GM13976 (cell line): ENCODE measurements around the gene BCL2L14.
"Not testable (repeated sequence)": the region's sequence is repeated elsewhere in the genome, so short reads cannot be mapped to it uniquely, and the experiment has no call there.

Experiments
- DNase-seq: peaks from one replicate; pipeline ENCODE4 v3.0.0; 2012; ENCODE audit warnings: low spot score
- in situ Hi-C: fragments of 300-500 bp; cut with MboI; formaldehyde crosslinking; loops from one replicate; pipeline ENCODE4 v1.12.0; 2022; ENCODE audit warnings: low sequenced_read_pairs, mixed read lengths, inconsistent platforms; ENCODE audit not compliant: unreplicated experiment
- TF ChIP-seq, protein P1 (sequence below): IDR thresholded peaks from 2 replicates; pipeline ENCODE4 v1.5.1; 2012; ENCODE audit warnings: borderline replicate concordance, mild to moderate bottlenecking; ENCODE audit not compliant: insufficient read depth; ENCODE audit errors: extremely low read depth, missing control alignments, control extremely low read depth

The BCL2L14 gene

DNA sequence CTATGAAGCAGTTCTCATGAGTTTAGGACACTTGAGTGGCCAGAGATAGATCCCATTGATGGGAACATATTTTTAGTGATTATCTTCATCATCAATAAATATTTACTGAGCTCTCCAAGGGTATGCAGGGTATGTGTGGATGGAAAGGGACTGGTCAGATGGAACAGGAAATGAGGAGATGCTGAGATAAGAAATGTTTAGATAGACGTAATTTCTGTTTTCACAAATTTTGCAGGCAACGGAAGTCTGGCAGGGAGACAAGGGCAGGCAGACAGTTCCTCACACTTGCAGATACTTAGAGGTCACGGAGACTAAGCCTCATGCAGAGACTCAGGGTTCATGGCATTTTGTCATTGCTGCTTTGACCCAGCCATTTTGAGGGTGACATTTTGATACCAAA, 24.3 kb downstream of the BCL2L14 start:
- TF ChIP-seq, protein P1, sequence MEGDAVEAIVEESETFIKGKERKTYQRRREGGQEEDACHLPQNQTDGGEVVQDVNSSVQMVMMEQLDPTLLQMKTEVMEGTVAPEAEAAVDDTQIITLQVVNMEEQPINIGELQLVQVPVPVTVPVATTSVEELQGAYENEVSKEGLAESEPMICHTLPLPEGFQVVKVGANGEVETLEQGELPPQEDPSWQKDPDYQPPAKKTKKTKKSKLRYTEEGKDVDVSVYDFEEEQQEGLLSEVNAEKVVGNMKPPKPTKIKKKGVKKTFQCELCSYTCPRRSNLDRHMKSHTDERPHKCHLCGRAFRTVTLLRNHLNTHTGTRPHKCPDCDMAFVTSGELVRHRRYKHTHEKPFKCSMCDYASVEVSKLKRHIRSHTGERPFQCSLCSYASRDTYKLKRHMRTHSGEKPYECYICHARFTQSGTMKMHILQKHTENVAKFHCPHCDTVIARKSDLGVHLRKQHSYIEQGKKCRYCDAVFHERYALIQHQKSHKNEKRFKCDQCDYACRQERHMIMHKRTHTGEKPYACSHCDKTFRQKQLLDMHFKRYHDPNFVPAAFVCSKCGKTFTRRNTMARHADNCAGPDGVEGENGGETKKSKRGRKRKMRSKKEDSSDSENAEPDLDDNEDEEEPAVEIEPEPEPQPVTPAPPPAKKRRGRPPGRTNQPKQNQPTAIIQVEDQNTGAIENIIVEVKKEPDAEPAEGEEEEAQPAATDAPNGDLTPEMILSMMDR: no peak
- no peak for DNase-seq
- in situ Hi-C loops: no loop called here

- in situ Hi-C loops: no loop called here
- DNase-seq: no peak
- TF ChIP-seq, protein P1: no peak
Measured at GRCh38 chr12:12097891-12098690, 27.4 kb downstream of the BCL2L14 start.

DNA sequence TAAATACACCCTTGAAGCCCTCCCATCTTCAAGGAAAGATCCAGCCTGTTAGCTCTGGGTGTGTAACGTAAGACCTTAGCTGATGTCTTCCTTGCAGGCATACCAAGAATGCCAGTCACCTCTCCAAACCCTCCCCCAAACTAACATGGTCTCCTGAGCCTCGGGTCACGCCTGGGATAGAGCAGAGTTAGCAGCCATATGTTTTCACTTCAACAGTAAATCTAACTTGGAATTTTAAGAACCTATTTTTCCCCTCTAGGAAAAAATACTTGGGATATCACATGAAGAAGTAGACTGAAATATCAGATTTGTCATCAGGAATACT, 27.9 kb downstream of the BCL2L14 start:
- in situ Hi-C loops: no loop called here
- no peak for DNase-seq
- TF ChIP-seq, protein P1: no peak

DNA sequence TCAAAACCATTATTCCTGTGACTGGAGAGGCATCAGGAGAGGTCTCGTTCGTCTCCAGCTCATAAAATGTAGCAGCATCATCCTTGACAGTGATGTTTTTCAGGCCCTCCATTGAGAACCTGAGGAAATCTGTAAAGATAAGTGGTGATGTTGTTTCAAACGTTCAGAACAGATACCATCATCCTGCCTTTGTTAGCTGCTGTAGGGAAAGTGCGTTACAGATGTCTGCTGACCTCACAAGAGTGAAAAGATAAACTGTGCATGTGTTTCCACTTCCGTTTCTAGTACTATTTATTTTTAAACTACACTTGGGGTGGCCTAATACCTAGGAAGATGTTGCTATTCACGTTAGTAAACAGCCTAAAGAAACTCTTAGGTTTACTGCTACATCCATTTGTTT, 28.4 kb downstream of the BCL2L14 start:
- TF ChIP-seq, protein P1: no peak
- in situ Hi-C loops: no loop called here
- no peak for DNase-seq

DNA sequence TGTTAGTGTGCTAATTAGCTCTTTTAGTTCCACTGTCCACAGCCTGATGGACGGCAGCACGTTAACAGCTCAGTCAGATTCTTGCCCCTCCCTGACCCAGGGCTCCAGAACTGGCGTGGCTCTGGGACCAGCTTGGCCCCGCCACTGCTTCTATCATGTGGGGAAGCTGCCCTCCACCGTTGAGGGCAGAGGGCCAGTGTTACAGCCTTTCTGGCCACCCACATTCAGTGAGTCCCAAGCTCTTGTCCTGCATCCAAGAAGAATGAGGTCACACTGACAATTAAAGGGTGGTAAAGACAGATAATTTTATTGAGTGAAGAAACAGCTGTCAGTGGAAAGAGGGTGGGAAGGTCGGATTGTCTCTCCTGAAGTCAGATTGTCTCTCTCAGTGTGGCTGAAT, 36.9 kb downstream of the BCL2L14 start:
- in situ Hi-C loops: no loop called here
- TF ChIP-seq, protein P1: no peak
- no peak for DNase-seq

GRCh38 chr12:12108441-12109058, 37.8 kb downstream of the BCL2L14 start:
- no peak for DNase-seq
- TF ChIP-seq, protein P1: no peak
- in situ Hi-C loops: no loop called here

GRCh38 chr12:12110923-12111555, 40.3 kb downstream of the BCL2L14 start:
- in situ Hi-C loops, DNase-seq: not testable (repeated sequence)
